SHP77 treated with DMSO at 0.1 percent for 48 hours (cell line): Measurements from ENCODE around the gene KLC1.

ENCODE experiments used
- DNase-seq: peaks from one replicate; lab custom pipeline; 2025; lab: John Stamatoyannopoulos, UW

Gene KLC1

GRCh38 chr14:103721334-103722120, 92.5 kb downstream of the KLC1 start:
- no peak for DNase-seq

GRCh38 chr14:103723748-103724081, 94.7 kb downstream of the KLC1 start:
- no peak for DNase-seq

- no peak for DNase-seq
Observed at GRCh38 chr14:103724116-103724515, 95.1 kb downstream of the KLC1 start.

- no peak for DNase-seq
Observed at GRCh38 chr14:103725001-103725682, 96.1 kb downstream of the KLC1 start.

GRCh38 chr14:103725739-103726395, 96.9 kb downstream of the KLC1 start:
- no peak for DNase-seq

GRCh38 chr14:103726474-103726873, 97.5 kb downstream of the KLC1 start:
- DNase-seq, result no peak

- no peak for DNase-seq
Observed at GRCh38 chr14:103727313-103727980, 98.4 kb downstream of the KLC1 start.

- no peak for DNase-seq
Observed at GRCh38 chr14:103728141-103728540, 99.1 kb downstream of the KLC1 start.

GRCh38 chr14:103728721-103729120, 99.7 kb downstream of the KLC1 start:
- DNase-seq, result no peak

GRCh38 chr14:103729496-103730448, 100.8 kb downstream of the KLC1 start:
- no peak for DNase-seq

GRCh38 chr14:103730490-103731035, 101.6 kb downstream of the KLC1 start:
- DNase-seq, result no peak

GRCh38 chr14:103731481-103731880, 102.5 kb downstream of the KLC1 start:
- DNase-seq, result no peak

- DNase-seq, result no peak
Observed at GRCh38 chr14:103731916-103732867, 103.2 kb downstream of the KLC1 start.

- DNase-seq, result no peak
Observed at GRCh38 chr14:103732868-103733620, 104.0 kb downstream of the KLC1 start.

- DNase-seq, result no peak
Observed at GRCh38 chr14:103733651-103734050, 104.6 kb downstream of the KLC1 start.

- DNase-seq, result no peak
Observed at GRCh38 chr14:103734081-103734888, 105.3 kb downstream of the KLC1 start.

GRCh38 chr14:103735022-103735421, 106.0 kb downstream of the KLC1 start:
- no peak for DNase-seq

- DNase-seq, result no peak
Observed at GRCh38 chr14:103735439-103735814, 106.4 kb downstream of the KLC1 start.
